ENCODE data around the gene LGALS1. TPM values are rescaled to one million over a fixed set of nuclear protein-coding genes. Genes with fewer than 3 reads are reported as not detected.

Gene LGALS1
- total and polyA plus RNA-seq, 9 of the 15 experiments (the other 6 are each of a cell fraction or from before 2014, with no cell fraction given) = 160 to 800 (median 330) TPM

GRCh38 chr22:37669586-37669985 lies 5.8 kb upstream of the LGALS1 start:
- Histone ChIP-seq H3K4me2 (ENCODE audit: insufficient read depth, low read length) (no peak overlapping the region), H3K27me3 (ENCODE audit: control insufficient read depth in 2 of 2, insufficient read depth in 2 of 2, low read length in 2 of 2) (no peaks in the 10 kb centered on the region), H3K79me2 (ENCODE audit: control insufficient read depth, insufficient read depth, low read length) (peaks cover 11% of the 10 kb centered on the region; the same call in 1 of the 3 replicates), H4K20me1 (replicated peaks; ENCODE audit: control insufficient read depth, insufficient read depth, low read length) (no peaks in the 10 kb centered on the region), H3K36me3 (ENCODE audit: control insufficient read depth, insufficient read depth, low read length) (peaks cover 23% of the 10 kb centered on the region; the same call in 2 of the 3 replicates), H2AFZ (ENCODE audit: low read depth, low read length) (no peak overlapping the region), H3K9ac (ENCODE audit: insufficient read depth in 1 of 2, low read depth in 2 of 2, low read length in 2 of 2) (no peak overlapping the region; a peak in 1 of 4 replicates), H3K27ac (ENCODE audit: extremely low read depth, low read depth, low read length) (no peak overlapping the region), H3K9me3 (replicated peaks; ENCODE audit: control insufficient read depth, insufficient read depth, low read depth, low read length) (no peaks in the 10 kb centered on the region), H3K4me1 (replicated peaks in 1 of 2; ENCODE audit: control insufficient read depth in 2 of 2, insufficient read depth in 2 of 2, low read length in 2 of 2) (peaks cover 0 to 32% of the 10 kb centered on the region in 2 experiments; a peak in 3 of 5 replicates), H3K4me3 (no peak overlapping the region), H3K9me1 (ENCODE audit: control insufficient read depth, insufficient read depth, low read length) (no peaks in the 10 kb centered on the region)
- in situ Hi-C loops (cut with MboI) (no loop called here), intact Hi-C loops (cut with micrococcal nuclease) (no loop called here)
- CTCF ChIA-PET (ENCODE audit: low intra/inter-chr PET ratio) = no interaction called here
- ATAC-seq = no peak
- BruUV-seq (replicated peaks) = no TSS peak
- DNase-seq (ENCODE audit: extremely low read depth in 1 of 4, low spot score in 3 of 4) = no peak
- POLR2A ChIA-PET = no interaction called here
- 73% methylated on average over 5 of the region's 6 CpGs for WGBS (ENCODE audit: insufficient coverage, low coverage, missing lambda C conversion rate)
- FAIRE-seq = no peak
- TF ChIP-seq PHF8 (IDR thresholded peaks at IDR 0.05; ENCODE audit: borderline replicate concordance, low read length) (no peak), ZBTB11 (CRISPR knock-in tag; IDR thresholded peaks at IDR 0.05) (no peak), NCOA1 (IDR thresholded peaks at IDR 0.05; ENCODE audit: low read depth) (no peak), KLF6 (CRISPR knock-in tag; IDR thresholded peaks at IDR 0.05; ENCODE audit: borderline replicate concordance) (no peak), GABPA (tag; conservative IDR thresholded peaks at IDR 0.05; ENCODE audit: low read depth) (no peak), MEF2A (IDR thresholded peaks at IDR 0.05; ENCODE audit: control insufficient read depth, low read depth, low read length) (no peak), ARNT (IDR thresholded peaks at IDR 0.05) (no peak), ZNF121 (CRISPR knock-in tag; conservative IDR thresholded peaks at IDR 0.05) (no peak), ARID4B (CRISPR knock-in tag; IDR thresholded peaks at IDR 0.05) (no peak), TBL1XR1 (IDR thresholded peaks at IDR 0.05; ENCODE audit: low read length in 2 of 2) (no peak), NCOA2 (IDR thresholded peaks at IDR 0.05; ENCODE audit: partially characterized antibody in 2 of 2) (no peak), CEBPB (tag; IDR thresholded peaks at IDR 0.05) (no peak), MNT (conservative IDR thresholded peaks at IDR 0.05) (no peak)

All from K562 (cell line).